Muscle layer of colon (tissue), 2 donors: ENCODE measurements around the gene SCN9A.
"Not testable (repeated sequence)": the region's sequence is repeated elsewhere in the genome, so short reads cannot be mapped to it uniquely, and the experiment has no call there.

ENCODE experiments used
- H3K27ac ChIP-seq: one replicate; pipeline ENCODE4 v1.7.0; 2013; ENCODE audit warnings: low read depth, mild to moderate bottlenecking, low read length, moderate library complexity
- H3K27me3 ChIP-seq, 2 donors: one replicate each; pipeline ENCODE4 v1.7.0; 2013; ENCODE audit warnings: low read length in 2 of 2, mild to moderate bottlenecking in 2 of 2; ENCODE audit not compliant: insufficient read depth in 2 of 2, control insufficient read depth in 1 of 2
- H3K36me3 ChIP-seq: one replicate; pipeline ENCODE4 v1.7.0; 2013; ENCODE audit warnings: mild to moderate bottlenecking, low read length; ENCODE audit not compliant: insufficient read depth
- H3K4me1 ChIP-seq: one replicate; pipeline ENCODE4 v1.7.0; 2013; ENCODE audit warnings: mild to moderate bottlenecking, low read length; ENCODE audit not compliant: insufficient read depth
- H3K4me3 ChIP-seq, 2 donors: one replicate each; pipeline ENCODE4 v1.7.0; 2013; ENCODE audit warnings: low read length in 2 of 2, low read depth in 1 of 2, mild to moderate bottlenecking in 1 of 2, moderate library complexity in 1 of 2
- H3K9ac ChIP-seq: one replicate; pipeline ENCODE4 v1.7.0; 2013; ENCODE audit warnings: low read length
- H3K9me3 ChIP-seq: one replicate; pipeline ENCODE4 v1.7.0; 2013; ENCODE audit warnings: mild to moderate bottlenecking, low read length
- donor health status: abdominal sarcoma.
- donor health status: Adenocarcinoma of cecum.

Gene SCN9A

DNA sequence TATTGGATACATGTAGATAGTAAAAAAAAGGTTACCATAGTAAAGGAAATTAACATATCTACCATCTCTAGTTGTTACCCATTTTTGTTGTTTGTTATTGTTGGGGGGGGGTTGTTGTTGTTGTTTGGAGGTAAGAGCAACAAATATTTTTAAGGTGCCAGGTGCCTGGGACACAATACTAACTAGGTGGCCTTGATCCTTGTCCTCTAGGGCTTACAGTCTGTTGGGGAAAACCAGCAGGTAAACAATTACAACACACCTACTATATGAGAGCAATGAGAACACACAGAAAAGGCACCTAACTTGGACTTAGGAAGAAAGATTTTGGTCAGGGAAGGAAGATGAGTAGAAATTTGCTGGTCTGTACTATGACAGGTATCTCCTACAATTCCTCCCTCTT, 46.3 kb downstream of the SCN9A start:
- H3K9me3 ChIP-seq = no peaks in the 10 kb centered on the region
- H3K27me3 ChIP-seq = no peaks in the 10 kb centered on the region
- no peak overlapping the region for H3K27ac ChIP-seq
- H3K4me1 ChIP-seq = no peaks in the 10 kb centered on the region
- H3K9ac ChIP-seq = no peak overlapping the region
- H3K36me3 ChIP-seq = no peaks in the 10 kb centered on the region
- H3K4me3 ChIP-seq = no peak overlapping the region

- Histone ChIP-seq H3K27ac (no peak overlapping the region), H3K9ac (no peak overlapping the region), H3K4me1 (no peaks in the 10 kb centered on the region), H3K9me3 (no peaks in the 10 kb centered on the region), H3K4me3 (no peak overlapping the region), H3K36me3 (no peaks in the 10 kb centered on the region), H3K27me3 (no peaks in the 10 kb centered on the region)
Measured at GRCh38 chr2:166328147-166328546, 47.6 kb downstream of the SCN9A start.

- no peaks in the 10 kb centered on the region for H3K9me3 ChIP-seq
- no peak overlapping the region for H3K9ac ChIP-seq
- H3K27me3 ChIP-seq = no peaks in the 10 kb centered on the region
- H3K4me1 ChIP-seq = no peaks in the 10 kb centered on the region
- no peaks in the 10 kb centered on the region for H3K36me3 ChIP-seq
- H3K4me3 ChIP-seq = no peak overlapping the region
- no peak overlapping the region for H3K27ac ChIP-seq
Measured at GRCh38 chr2:166321076-166321475, 54.7 kb downstream of the SCN9A start.

- Histone ChIP-seq H3K27me3 (no peaks in the 10 kb centered on the region), H3K36me3 (no peaks in the 10 kb centered on the region), H3K9me3 (no peaks in the 10 kb centered on the region), H3K27ac (no peak overlapping the region), H3K9ac (no peak overlapping the region), H3K4me1 (no peaks in the 10 kb centered on the region), H3K4me3 (no peak overlapping the region)
Measured at GRCh38 chr2:166314022-166314759, 61.6 kb downstream of the SCN9A start.

GRCh38 chr2:166312863-166313262, 62.9 kb downstream of the SCN9A start:
- not testable (repeated sequence) for H3K4me3 ChIP-seq, H3K36me3 ChIP-seq, H3K9ac ChIP-seq, H3K4me1 ChIP-seq, H3K27me3 ChIP-seq, H3K27ac ChIP-seq, H3K9me3 ChIP-seq

DNA sequence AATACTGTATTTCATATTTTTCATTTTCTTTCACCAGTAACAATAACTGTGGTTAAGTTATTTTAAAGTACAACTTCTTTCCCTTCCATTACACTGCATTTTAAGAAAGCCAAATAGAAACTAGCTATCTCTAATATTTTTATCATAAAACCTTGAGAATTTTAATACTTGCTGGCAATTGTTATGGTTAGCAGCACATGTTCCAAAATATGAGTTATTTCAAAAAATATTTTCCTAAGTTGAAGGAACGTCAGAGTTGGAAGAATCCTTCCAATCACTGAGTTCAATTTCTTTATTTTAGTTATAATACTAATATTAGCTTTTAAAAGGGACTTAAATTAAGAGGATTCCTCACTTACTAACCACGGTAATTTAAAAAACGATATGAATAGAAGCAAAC, 68.4 kb downstream of the SCN9A start:
- Histone ChIP-seq H3K4me3 (no peak overlapping the region), H3K9ac (no peak overlapping the region), H3K36me3 (no peaks in the 10 kb centered on the region), H3K27ac (no peak overlapping the region), H3K9me3 (no peaks in the 10 kb centered on the region), H3K27me3 (no peaks in the 10 kb centered on the region), H3K4me1 (no peaks in the 10 kb centered on the region)

DNA sequence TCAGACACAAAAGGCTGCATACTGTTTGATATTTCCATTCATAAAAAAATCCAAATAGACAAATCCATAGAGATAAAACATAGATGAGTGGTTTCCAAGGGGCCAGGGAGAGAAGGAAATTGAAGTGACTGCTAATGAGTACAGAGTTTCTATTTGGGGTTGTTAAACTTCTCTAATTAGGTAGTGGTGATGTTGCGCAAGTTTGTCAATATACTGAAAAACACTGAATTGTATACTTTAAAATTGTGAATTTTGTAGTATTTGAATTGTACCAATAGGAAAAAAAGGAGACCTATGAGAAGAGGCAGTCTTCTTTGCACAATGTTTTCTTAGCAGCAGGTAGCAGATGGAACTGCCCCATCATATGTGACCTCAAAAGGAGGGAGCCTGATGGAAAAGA, 71.1 kb downstream of the SCN9A start:
- Histone ChIP-seq H3K27me3 (no peaks in the 10 kb centered on the region), H3K4me3 (no peak overlapping the region), H3K27ac (no peak overlapping the region), H3K4me1 (no peaks in the 10 kb centered on the region), H3K9me3 (no peaks in the 10 kb centered on the region), H3K9ac (no peak overlapping the region), H3K36me3 (no peaks in the 10 kb centered on the region)

- no peak overlapping the region for H3K9ac ChIP-seq
Measured at GRCh38 chr2:166302036-166302435, 73.7 kb downstream of the SCN9A start.

DNA sequence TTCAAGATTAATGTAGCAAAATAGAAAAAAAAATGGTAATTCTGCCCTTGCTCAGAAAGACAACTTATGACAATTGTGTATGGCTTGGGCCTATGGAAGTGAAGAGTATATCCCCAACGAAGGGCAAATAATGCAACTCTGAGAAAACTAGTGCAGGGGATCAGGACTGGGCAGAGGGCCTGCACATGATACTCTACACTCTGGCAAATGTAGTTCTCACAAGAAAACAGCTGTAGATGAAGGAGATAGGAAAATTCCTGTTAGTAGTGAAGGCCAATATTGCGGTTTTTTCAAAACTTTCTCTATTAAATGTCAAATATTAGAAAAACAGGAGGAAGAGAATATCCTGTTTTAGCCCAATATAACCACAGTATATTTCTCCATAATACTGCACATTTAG, 77.8 kb downstream of the SCN9A start:
- Histone ChIP-seq H3K4me1 (no peaks in the 10 kb centered on the region), H3K9ac (no peak overlapping the region), H3K36me3 (no peaks in the 10 kb centered on the region)

More at GRCh38 chr2:166302036-166302435, 73.7 kb downstream of the SCN9A start:
- Histone ChIP-seq H3K9me3 (no peaks in the 10 kb centered on the region), H3K27me3 (no peaks in the 10 kb centered on the region), H3K36me3 (no peaks in the 10 kb centered on the region), H3K4me3 (no peak overlapping the region), H3K27ac (no peak overlapping the region), H3K4me1 (no peaks in the 10 kb centered on the region)

GRCh38 chr2:166293984-166294383, 81.8 kb downstream of the SCN9A start:
- H3K27ac ChIP-seq = no peak overlapping the region
- no peak overlapping the region for H3K4me3 ChIP-seq
- H3K36me3 ChIP-seq = no peaks in the 10 kb centered on the region
- H3K9ac ChIP-seq = no peak overlapping the region
- no peaks in the 10 kb centered on the region for H3K27me3 ChIP-seq
- H3K4me1 ChIP-seq = no peaks in the 10 kb centered on the region
- no peaks in the 10 kb centered on the region for H3K9me3 ChIP-seq

More for the DNA sequence above, 77.8 kb downstream of the SCN9A start:
- H3K27me3 ChIP-seq = no peaks in the 10 kb centered on the region
- no peak overlapping the region for H3K4me3 ChIP-seq
- no peaks in the 10 kb centered on the region for H3K9me3 ChIP-seq
- no peak overlapping the region for H3K27ac ChIP-seq

DNA sequence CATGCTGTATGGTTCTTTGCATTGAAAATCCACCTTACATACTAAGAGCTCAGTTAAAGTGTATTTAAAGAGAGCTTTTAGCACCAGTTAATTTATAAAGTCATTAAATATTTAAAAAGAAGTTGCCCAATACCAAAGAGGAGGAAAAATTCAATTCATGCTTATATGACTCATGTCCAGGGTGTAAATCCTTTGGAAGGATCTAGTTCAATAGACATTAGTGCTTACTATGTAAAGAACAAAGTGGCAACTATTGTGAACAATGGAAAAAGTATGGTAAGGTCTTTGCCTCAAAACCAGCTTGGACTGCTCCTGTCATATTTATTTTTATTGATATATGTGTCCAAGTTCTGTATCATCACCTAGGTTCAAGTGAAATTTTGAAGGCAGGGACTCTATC, 90.5 kb downstream of the SCN9A start:
- no peak overlapping the region for H3K9ac ChIP-seq
- H3K4me1 ChIP-seq = no peaks in the 10 kb centered on the region
- H3K9me3 ChIP-seq = no peaks in the 10 kb centered on the region
- H3K36me3 ChIP-seq = no peaks in the 10 kb centered on the region
- no peak overlapping the region for H3K27ac ChIP-seq
- H3K4me3 ChIP-seq = no peak overlapping the region
- H3K27me3 ChIP-seq = no peaks in the 10 kb centered on the region

- no peak overlapping the region for H3K4me3 ChIP-seq
- H3K9ac ChIP-seq = no peak overlapping the region
- H3K4me1 ChIP-seq = no peaks in the 10 kb centered on the region
- no peak overlapping the region for H3K27ac ChIP-seq
- no peaks in the 10 kb centered on the region for H3K27me3 ChIP-seq
- no peaks in the 10 kb centered on the region for H3K9me3 ChIP-seq
- H3K36me3 ChIP-seq = no peaks in the 10 kb centered on the region
Measured at GRCh38 chr2:166284359-166284758, 91.4 kb downstream of the SCN9A start.
